Measurements from ENCODE around the gene MAP2K6. TPM values are rescaled to one million over a fixed set of nuclear protein-coding genes. Genes with fewer than 3 reads are reported as not detected.

MAP2K6 gene
- polyA plus RNA-seq, 1 donor (not counting 4 experiments of a cell fraction or from before 2014, with no cell fraction given) = 0.39 TPM

DNA sequence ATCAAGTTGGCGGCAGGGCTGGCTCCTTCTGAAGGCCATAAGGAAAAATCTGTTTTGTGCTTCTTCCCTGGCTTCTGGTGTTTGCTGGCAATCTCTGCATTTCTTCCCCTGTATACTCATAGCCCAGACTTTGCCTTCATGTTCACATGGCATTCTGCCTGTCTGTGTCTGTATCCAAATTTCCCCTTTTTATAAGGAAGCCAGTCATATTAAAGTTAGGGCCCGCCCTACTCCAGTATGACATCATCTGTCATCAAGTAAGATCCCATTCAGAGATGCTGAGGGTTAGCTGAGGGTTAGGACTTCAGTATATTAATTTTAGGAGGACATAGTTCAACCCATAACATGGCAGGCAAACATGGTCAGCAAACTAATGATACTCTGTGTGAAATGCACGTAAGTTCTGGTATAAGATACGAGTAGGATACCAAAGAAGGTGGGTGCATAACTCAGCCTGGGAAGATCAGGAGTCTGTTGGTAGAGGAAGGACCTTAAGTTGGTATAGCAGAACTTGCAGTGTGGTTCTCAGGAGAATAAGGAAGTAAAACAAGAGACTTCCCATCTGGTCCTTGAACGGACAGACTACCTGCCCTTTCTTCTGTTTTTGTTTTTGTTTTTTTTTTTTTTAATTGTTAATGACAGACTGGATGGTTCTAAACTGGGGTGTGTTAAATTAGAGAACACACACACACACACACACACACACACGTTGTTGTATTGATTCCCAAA lies 13.9 kb downstream of the MAP2K6 start:
- TF ChIP-seq, protein P1, sequence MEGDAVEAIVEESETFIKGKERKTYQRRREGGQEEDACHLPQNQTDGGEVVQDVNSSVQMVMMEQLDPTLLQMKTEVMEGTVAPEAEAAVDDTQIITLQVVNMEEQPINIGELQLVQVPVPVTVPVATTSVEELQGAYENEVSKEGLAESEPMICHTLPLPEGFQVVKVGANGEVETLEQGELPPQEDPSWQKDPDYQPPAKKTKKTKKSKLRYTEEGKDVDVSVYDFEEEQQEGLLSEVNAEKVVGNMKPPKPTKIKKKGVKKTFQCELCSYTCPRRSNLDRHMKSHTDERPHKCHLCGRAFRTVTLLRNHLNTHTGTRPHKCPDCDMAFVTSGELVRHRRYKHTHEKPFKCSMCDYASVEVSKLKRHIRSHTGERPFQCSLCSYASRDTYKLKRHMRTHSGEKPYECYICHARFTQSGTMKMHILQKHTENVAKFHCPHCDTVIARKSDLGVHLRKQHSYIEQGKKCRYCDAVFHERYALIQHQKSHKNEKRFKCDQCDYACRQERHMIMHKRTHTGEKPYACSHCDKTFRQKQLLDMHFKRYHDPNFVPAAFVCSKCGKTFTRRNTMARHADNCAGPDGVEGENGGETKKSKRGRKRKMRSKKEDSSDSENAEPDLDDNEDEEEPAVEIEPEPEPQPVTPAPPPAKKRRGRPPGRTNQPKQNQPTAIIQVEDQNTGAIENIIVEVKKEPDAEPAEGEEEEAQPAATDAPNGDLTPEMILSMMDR (optimal IDR thresholded peaks at IDR 0.05 in 1 of 3, IDR thresholded peaks at IDR 0.05 in 1 of 3, conservative IDR thresholded peaks at IDR 0.05 in 1 of 3; ENCODE audit: extremely low read depth in 1 of 3, insufficient read depth in 2 of 3, low read length in 3 of 3) = no peak
- no peak for TF ChIP-seq EZH2 (IDR thresholded peaks at IDR 0.05; ENCODE audit: low read length)
- Histone ChIP-seq H4K20me1 (ENCODE audit: control insufficient read depth, extremely low read depth, insufficient read depth, low read length) (no peaks in the 10 kb centered on the region), H3K27me3 (ENCODE audit: control insufficient read depth, extremely low read depth, insufficient read depth, low read length) (no peaks in the 10 kb centered on the region), H2AFZ (ENCODE audit: control insufficient read depth, low read length) (no peak overlapping the region), H3K9me1 (ENCODE audit: control insufficient read depth, extremely low read depth, insufficient read depth, low read length) (no peaks in the 10 kb centered on the region), H3K36me3 (ENCODE audit: control insufficient read depth in 2 of 2, extremely low read depth in 1 of 2, insufficient read depth in 2 of 2, low read length in 2 of 2) (no peaks in the 10 kb centered on the region), H3K4me1 (ENCODE audit: control insufficient read depth, extremely low read depth, insufficient read depth, low read length) (peaks cover 14% of the 10 kb centered on the region), H3K9ac (ENCODE audit: control insufficient read depth, extremely low read depth, insufficient read depth, low read length) (no peak overlapping the region), H3K9me3 (ENCODE audit: control insufficient read depth, low read depth, low read length) (no peaks in the 10 kb centered on the region), H3K79me2 (ENCODE audit: control insufficient read depth, insufficient read depth, low read length) (no peaks in the 10 kb centered on the region), H3K27ac (ENCODE audit: control insufficient read depth, insufficient read depth, low read length) (no peak overlapping the region), H3K4me3 (ENCODE audit: control insufficient read depth in 2 of 3, extremely low read depth in 1 of 3, insufficient read depth in 2 of 3, low read depth in 1 of 3, low read length in 3 of 3) (no peak overlapping the region), H3K4me2 (ENCODE audit: control insufficient read depth, extremely low read depth, insufficient read depth, low read depth, low read length) (no peak overlapping the region)
- FAIRE-seq (no peak), DNase-seq (ENCODE audit: low read depth, low spot score) (no peak)
- dilution Hi-C loops (cut with MboI; ENCODE audit: extremely low pct_ligation_motif_present, low sequenced_read_pairs) = no loop called here

- dilution Hi-C loops (cut with MboI; ENCODE audit: extremely low pct_ligation_motif_present, low sequenced_read_pairs) = no loop called here
- H3K9me1 ChIP-seq (ENCODE audit: control insufficient read depth, extremely low read depth, insufficient read depth, low read length) = no peaks in the 10 kb centered on the region
- DNase-seq (ENCODE audit: low read depth, low spot score) = peak; percentile 35
Observed at GRCh38 chr17:69430488-69430887, 16.0 kb downstream of the MAP2K6 start.

More at GRCh38 chr17:69430488-69430887, 16.0 kb downstream of the MAP2K6 start:
- Histone ChIP-seq H3K79me2 (ENCODE audit: control insufficient read depth, insufficient read depth, low read length) (no peaks in the 10 kb centered on the region), H3K4me3 (ENCODE audit: control insufficient read depth in 2 of 3, extremely low read depth in 1 of 3, insufficient read depth in 2 of 3, low read depth in 1 of 3, low read length in 3 of 3) (peak overlapping the region in 1 of 3 experiments; percentile 9), H4K20me1 (ENCODE audit: control insufficient read depth, extremely low read depth, insufficient read depth, low read length) (no peaks in the 10 kb centered on the region), H3K4me1 (ENCODE audit: control insufficient read depth, extremely low read depth, insufficient read depth, low read length) (peaks cover 21% of the 10 kb centered on the region), H3K4me2 (ENCODE audit: control insufficient read depth, extremely low read depth, insufficient read depth, low read depth, low read length) (peak overlapping the region; percentile 65), H3K9ac (ENCODE audit: control insufficient read depth, extremely low read depth, insufficient read depth, low read length) (no peak overlapping the region), H3K36me3 (ENCODE audit: control insufficient read depth in 2 of 2, extremely low read depth in 1 of 2, insufficient read depth in 2 of 2, low read length in 2 of 2) (no peaks in the 10 kb centered on the region), H2AFZ (ENCODE audit: control insufficient read depth, low read length) (peak overlapping the region; percentile 58), H3K27me3 (ENCODE audit: control insufficient read depth, extremely low read depth, insufficient read depth, low read length) (no peaks in the 10 kb centered on the region), H3K9me3 (ENCODE audit: control insufficient read depth, low read depth, low read length) (no peaks in the 10 kb centered on the region), H3K27ac (ENCODE audit: control insufficient read depth, insufficient read depth, low read length) (peak overlapping the region; percentile 42)
- TF ChIP-seq, protein P1 (optimal IDR thresholded peaks at IDR 0.05 in 1 of 3, IDR thresholded peaks at IDR 0.05 in 1 of 3, conservative IDR thresholded peaks at IDR 0.05 in 1 of 3; ENCODE audit: extremely low read depth in 1 of 3, insufficient read depth in 2 of 3, low read length in 3 of 3) = no peak
- no peak for TF ChIP-seq EZH2 (IDR thresholded peaks at IDR 0.05; ENCODE audit: low read length)
- FAIRE-seq = peak; percentile 97

Measured in keratinocyte (primary cell).